Lower leg skin (tissue), 4 donors: Measurements from ENCODE around the gene DDX5. TPM values are rescaled to one million over a fixed set of nuclear protein-coding genes. Genes with fewer than 3 reads are reported as not detected.

Experiments used
- DNase-seq, 2 donors: peaks; one replicate each; pipeline ENCODE4 v3.0.0-alpha.2; 2019; ENCODE audit warnings: low spot score in 2 of 2
- H3K4me3 ChIP-seq: fragments of 200-600 bp; sonication (generic); 2 replicates; pipeline ENCODE4 v1.5.1; 2017; ENCODE audit warnings: mild to moderate bottlenecking, low read depth; ENCODE audit not compliant: poor library complexity, severe bottlenecking
- CTCF ChIP-seq, 3 donors: fragments of 450-650 bp; IDR thresholded peaks; one replicate each; pipeline ENCODE4 v1.5.1; 2016; ENCODE audit warnings: antibody characterized with exemption in 3 of 3, mild to moderate bottlenecking in 3 of 3, moderate library complexity in 2 of 3
- POLR2A ChIP-seq, 2 donors: fragments of 450-650 bp; IDR thresholded peaks; one replicate each; pipeline ENCODE4 v1.6.1; 2016 to 2017; ENCODE audit warnings: antibody characterized with exemption in 2 of 2, mild to moderate bottlenecking in 1 of 2, moderate library complexity in 1 of 2
- WGBS, 2 donors: methylation state at CpG; one replicate each; pipeline ENCODE4 v1.1.5; 2018; 5-methylcytosine and 5-hydroxymethylcytosine counted together
- intact Hi-C: fragments of 100-400 bp; cut with DNase I; formaldehyde crosslinking; loops from one replicate; pipeline ENCODE4 v1.15.0; 2023; ENCODE audit warnings: low total_unique reads
- total RNA-seq, 4 donors: library from RNA; depleted of rRNA; stranded (reverse); fragments of >200 nt; gene quantifications; one replicate each; pipeline ENCODE4 v1.1.0, GENCODE V29; 2016

The DDX5 gene
- total RNA-seq, 4 donors from 2014 or later = 497 to 985 (median 764) TPM

GRCh38 chr17:64535357-64535756 is 29.3 kb upstream of the DDX5 start:
- DNase-seq = no peak
- intact Hi-C loops = no loop called here
- TF ChIP-seq POLR2A (IDR thresholded peaks at IDR 0.05) = no peak
- no peak for TF ChIP-seq CTCF (IDR thresholded peaks at IDR 0.05)
- H3K4me3 ChIP-seq = no peak overlapping the region
- WGBS, 2 donors = 72 to 76% methylated on average over 6 of the region's 6 CpGs

GRCh38 chr17:64534187-64534586 is 28.1 kb upstream of the DDX5 start:
- 79 to 82% methylated on average over 3 of the region's 3 CpGs for WGBS, 2 donors
- DNase-seq = no peak
- no peak overlapping the region for H3K4me3 ChIP-seq
- TF ChIP-seq CTCF (IDR thresholded peaks at IDR 0.05) = no peak
- no peak for TF ChIP-seq POLR2A (IDR thresholded peaks at IDR 0.05)
- intact Hi-C loops = no loop called here

- H3K4me3 ChIP-seq = no peak overlapping the region
- no peak for DNase-seq
- WGBS, 2 donors = 89% methylated on average over 2 of the region's 2 CpGs
- TF ChIP-seq CTCF (IDR thresholded peaks at IDR 0.05) = no peak
- TF ChIP-seq POLR2A (IDR thresholded peaks at IDR 0.05) = no peak
- intact Hi-C loops = no loop called here
Measured at GRCh38 chr17:64533784-64534183, 27.7 kb upstream of the DDX5 start.

GRCh38 chr17:64532409-64532808 is 26.3 kb upstream of the DDX5 start:
- no peak for DNase-seq
- no peak overlapping the region for H3K4me3 ChIP-seq
- WGBS, 2 donors = 82 to 89% methylated on average over 5 of the region's 5 CpGs
- intact Hi-C loops = no loop called here
- no peak for TF ChIP-seq POLR2A (IDR thresholded peaks at IDR 0.05)
- no peak for TF ChIP-seq CTCF (IDR thresholded peaks at IDR 0.05)

- TF ChIP-seq CTCF (IDR thresholded peaks at IDR 0.05) (no peak), POLR2A (IDR thresholded peaks at IDR 0.05) (no peak)
- H3K4me3 ChIP-seq = no peak overlapping the region
- DNase-seq = no peak
- WGBS, 2 donors = 48 to 53% methylated on average over 5 of the region's 5 CpGs
- intact Hi-C loops = no loop called here
Measured at GRCh38 chr17:64531955-64532371, 25.9 kb upstream of the DDX5 start.

- intact Hi-C loops = no loop called here
- no peak for DNase-seq
- TF ChIP-seq CTCF (IDR thresholded peaks at IDR 0.05) (no peak), POLR2A (IDR thresholded peaks at IDR 0.05) (no peak)
- no peak overlapping the region for H3K4me3 ChIP-seq
- WGBS, 2 donors = 96% methylated on average over 5 of the region's 5 CpGs
Measured at GRCh38 chr17:64529221-64529620, 23.1 kb upstream of the DDX5 start.
